Measurements from ENCODE around the gene XXYLT1.

GRCh38 chr3:195048059-195048905, 222.7 kb downstream of the XXYLT1 start:
- TF ChIP-seq POLR2A (IDR thresholded peaks at IDR 0.05), result no peak
- TF ChIP-seq, protein P1, sequence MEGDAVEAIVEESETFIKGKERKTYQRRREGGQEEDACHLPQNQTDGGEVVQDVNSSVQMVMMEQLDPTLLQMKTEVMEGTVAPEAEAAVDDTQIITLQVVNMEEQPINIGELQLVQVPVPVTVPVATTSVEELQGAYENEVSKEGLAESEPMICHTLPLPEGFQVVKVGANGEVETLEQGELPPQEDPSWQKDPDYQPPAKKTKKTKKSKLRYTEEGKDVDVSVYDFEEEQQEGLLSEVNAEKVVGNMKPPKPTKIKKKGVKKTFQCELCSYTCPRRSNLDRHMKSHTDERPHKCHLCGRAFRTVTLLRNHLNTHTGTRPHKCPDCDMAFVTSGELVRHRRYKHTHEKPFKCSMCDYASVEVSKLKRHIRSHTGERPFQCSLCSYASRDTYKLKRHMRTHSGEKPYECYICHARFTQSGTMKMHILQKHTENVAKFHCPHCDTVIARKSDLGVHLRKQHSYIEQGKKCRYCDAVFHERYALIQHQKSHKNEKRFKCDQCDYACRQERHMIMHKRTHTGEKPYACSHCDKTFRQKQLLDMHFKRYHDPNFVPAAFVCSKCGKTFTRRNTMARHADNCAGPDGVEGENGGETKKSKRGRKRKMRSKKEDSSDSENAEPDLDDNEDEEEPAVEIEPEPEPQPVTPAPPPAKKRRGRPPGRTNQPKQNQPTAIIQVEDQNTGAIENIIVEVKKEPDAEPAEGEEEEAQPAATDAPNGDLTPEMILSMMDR (IDR thresholded peaks at IDR 0.05), result no peak
- TF ChIP-seq EP300 (IDR thresholded peaks at IDR 0.05), result no peak

All from tibial nerve (tissue), 4 donors.